HFFc6 (cell line): Measurements from ENCODE around the gene C5orf22. TPM values are rescaled to one million over a fixed set of nuclear protein-coding genes. Genes with fewer than 3 reads are reported as not detected.
"Not testable (repeated sequence)": the region's sequence is repeated elsewhere in the genome, so short reads cannot be mapped to it uniquely, and the experiment has no call there.

Source experiments
- DNase-seq: peaks from one replicate; pipeline ENCODE4 v3.0.0-alpha.2; 2018
- H3K27ac Mint-ChIP-seq: 2 replicates; pipeline ENCODE4 v1.8.0; 2020; ENCODE audit warnings: mild to moderate bottlenecking, mixed read lengths
- H3K27me3 Mint-ChIP-seq: 2 replicates; pipeline ENCODE4 v1.8.0; 2021; ENCODE audit warnings: mild to moderate bottlenecking, moderate library complexity, mixed read lengths; ENCODE audit not compliant: insufficient read depth
- H3K36me3 Mint-ChIP-seq: 2 replicates; pipeline ENCODE4 v1.8.0; 2021; ENCODE audit warnings: low read depth, mixed read lengths
- H3K4me1 Mint-ChIP-seq: 2 replicates; pipeline ENCODE4 v1.8.0; 2020; ENCODE audit warnings: low read depth, mixed read lengths
- H3K4me3 Mint-ChIP-seq: 2 replicates; pipeline ENCODE4 v1.8.0; 2020; ENCODE audit warnings: mild to moderate bottlenecking, moderate library complexity, mixed read lengths
- H3K9me3 Mint-ChIP-seq: 2 replicates; pipeline ENCODE4 v1.8.0; 2020; ENCODE audit warnings: mild to moderate bottlenecking, mixed read lengths
- total RNA-seq, 6 experiments: library from RNA; stranded (reverse); fragmentation: NEBNext Ultra II Directional; extraction: Animal tissue kit (Norgen Biotek cat#: 25700); gene quantifications; 2 replicates in 1 of 6; 3 replicates in 5 of 6; pipeline ENCODE4 v1.2.3, GENCODE V29; 2021
- TF ChIP-seq, protein P1 (sequence below): fragments of 200-600 bp; sonication (generic); IDR thresholded peaks from 2 replicates; pipeline ENCODE4 v1.5.0; 2021; ENCODE audit warnings: antibody characterized with exemption, mild to moderate bottlenecking

The C5orf22 gene
- total RNA-seq, 6 experiments from 2014 or later, result 18.7 to 23.7 (median 20.6) TPM

DNA sequence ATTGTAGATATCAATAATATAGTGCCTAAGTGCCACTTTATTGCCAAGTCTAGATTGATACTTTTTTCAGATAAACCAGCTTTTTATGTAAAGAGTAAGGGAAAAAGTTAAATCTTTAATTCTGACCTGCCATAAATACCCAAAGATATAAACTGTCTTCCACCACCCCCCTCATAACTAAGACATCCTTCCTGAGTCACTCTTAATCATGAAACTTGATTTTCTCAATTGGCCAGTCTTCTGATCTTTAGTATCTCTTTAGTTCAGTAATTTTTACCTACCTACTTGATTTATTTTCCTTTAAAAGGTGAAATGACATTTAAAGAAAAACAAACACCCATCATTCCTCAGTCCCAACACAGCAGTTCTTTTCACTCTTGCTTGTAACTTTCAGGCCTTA, 21.8 kb downstream of the C5orf22 start:
- Mint-ChIP-seq H3K4me1 (peaks cover 17% of the 10 kb centered on the region), H3K27ac (peak overlapping the region; percentile 10; the same call in 1 of the 2 replicates), H3K27me3 (no peaks in the 10 kb centered on the region), H3K9me3 (no peaks in the 10 kb centered on the region), H3K4me3 (no peak overlapping the region), H3K36me3 (peaks cover 30% of the 10 kb centered on the region)
- no peak for DNase-seq
- TF ChIP-seq, protein P1, sequence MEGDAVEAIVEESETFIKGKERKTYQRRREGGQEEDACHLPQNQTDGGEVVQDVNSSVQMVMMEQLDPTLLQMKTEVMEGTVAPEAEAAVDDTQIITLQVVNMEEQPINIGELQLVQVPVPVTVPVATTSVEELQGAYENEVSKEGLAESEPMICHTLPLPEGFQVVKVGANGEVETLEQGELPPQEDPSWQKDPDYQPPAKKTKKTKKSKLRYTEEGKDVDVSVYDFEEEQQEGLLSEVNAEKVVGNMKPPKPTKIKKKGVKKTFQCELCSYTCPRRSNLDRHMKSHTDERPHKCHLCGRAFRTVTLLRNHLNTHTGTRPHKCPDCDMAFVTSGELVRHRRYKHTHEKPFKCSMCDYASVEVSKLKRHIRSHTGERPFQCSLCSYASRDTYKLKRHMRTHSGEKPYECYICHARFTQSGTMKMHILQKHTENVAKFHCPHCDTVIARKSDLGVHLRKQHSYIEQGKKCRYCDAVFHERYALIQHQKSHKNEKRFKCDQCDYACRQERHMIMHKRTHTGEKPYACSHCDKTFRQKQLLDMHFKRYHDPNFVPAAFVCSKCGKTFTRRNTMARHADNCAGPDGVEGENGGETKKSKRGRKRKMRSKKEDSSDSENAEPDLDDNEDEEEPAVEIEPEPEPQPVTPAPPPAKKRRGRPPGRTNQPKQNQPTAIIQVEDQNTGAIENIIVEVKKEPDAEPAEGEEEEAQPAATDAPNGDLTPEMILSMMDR, result no peak

DNA sequence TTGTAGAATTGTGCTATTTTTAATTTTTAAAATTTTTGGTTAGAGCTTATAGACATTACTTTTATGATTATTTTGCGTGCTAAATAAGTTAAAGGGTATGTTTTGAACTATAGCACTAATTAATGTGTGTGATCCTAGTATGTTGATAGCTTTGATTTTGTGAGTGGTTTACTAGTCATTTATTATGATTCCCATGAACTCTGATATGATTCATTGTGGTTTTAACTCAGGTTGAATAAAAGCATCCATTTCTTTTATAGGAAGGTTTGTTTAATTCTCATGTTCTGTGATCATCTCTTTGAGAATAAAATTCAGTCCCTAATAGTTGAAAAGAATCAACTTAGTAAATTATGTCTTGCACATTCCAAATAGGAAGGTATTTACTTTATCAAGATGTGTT, 22.5 kb downstream of the C5orf22 start:
- H3K27ac Mint-ChIP-seq, result no peak overlapping the region
- TF ChIP-seq, protein P1, result no peak
- H3K9me3 Mint-ChIP-seq, result no peaks in the 10 kb centered on the region
- no peaks in the 10 kb centered on the region for H3K27me3 Mint-ChIP-seq
- DNase-seq, result no peak
- no peak overlapping the region for H3K4me3 Mint-ChIP-seq
- peaks cover 17% of the 10 kb centered on the region for H3K4me1 Mint-ChIP-seq
- peaks cover 29% of the 10 kb centered on the region for H3K36me3 Mint-ChIP-seq

DNA sequence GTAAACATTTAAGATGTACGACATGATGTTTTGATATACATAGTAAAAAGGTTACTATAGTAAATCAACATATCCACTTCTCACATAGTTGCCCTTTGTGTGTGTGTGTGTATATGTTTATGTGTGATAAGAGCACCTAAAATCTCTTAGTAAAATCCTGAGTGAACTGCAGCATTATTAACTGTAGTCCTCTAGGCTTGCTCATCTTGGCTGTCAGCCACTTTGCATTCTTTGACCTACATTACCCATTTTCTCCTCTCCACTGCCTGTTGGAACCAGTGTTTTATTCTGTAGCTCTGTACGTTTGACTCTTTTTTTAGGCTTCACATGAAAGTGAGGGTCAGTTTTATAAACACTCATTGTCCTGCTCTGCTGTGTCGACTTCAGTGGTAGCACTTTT, 24.4 kb downstream of the C5orf22 start:
- TF ChIP-seq, protein P1, result no peak
- Mint-ChIP-seq H3K4me3 (no peak overlapping the region), H3K27ac (no peak overlapping the region), H3K27me3 (no peaks in the 10 kb centered on the region), H3K9me3 (no peaks in the 10 kb centered on the region), H3K4me1 (peaks cover 17% of the 10 kb centered on the region), H3K36me3 (peaks cover 29% of the 10 kb centered on the region)
- no peak for DNase-seq

DNA sequence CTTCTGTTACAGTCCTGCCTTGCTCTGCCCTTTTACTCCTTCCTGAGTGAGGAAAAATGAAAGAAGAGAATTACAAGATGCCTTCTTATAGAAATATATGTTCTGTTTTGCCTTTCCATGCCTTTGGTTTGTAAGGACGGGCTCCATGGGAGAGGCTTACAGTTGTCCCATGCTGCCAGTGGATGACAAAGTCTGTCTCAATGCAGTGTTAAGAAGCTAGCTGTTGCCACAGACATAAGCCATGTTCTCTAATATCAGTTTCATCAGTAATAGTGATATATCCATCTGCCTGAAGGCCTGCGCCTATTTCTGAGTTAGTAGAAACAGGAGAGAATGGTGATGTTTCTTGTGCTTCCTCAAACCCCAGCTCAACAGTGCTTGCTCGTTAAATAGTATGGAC, 27.8 kb downstream of the C5orf22 start:
- peaks cover 1% of the 10 kb centered on the region; the same call in 1 of the 2 replicates for H3K9me3 Mint-ChIP-seq
- H3K27ac Mint-ChIP-seq, result no peak overlapping the region
- no peak overlapping the region for H3K4me3 Mint-ChIP-seq
- no peak for DNase-seq
- TF ChIP-seq, protein P1, result no peak
- H3K27me3 Mint-ChIP-seq, result peaks cover 2% of the 10 kb centered on the region; the same call in 1 of the 2 replicates
- no peaks in the 10 kb centered on the region for H3K4me1 Mint-ChIP-seq
- H3K36me3 Mint-ChIP-seq, result peaks cover 15% of the 10 kb centered on the region

DNA sequence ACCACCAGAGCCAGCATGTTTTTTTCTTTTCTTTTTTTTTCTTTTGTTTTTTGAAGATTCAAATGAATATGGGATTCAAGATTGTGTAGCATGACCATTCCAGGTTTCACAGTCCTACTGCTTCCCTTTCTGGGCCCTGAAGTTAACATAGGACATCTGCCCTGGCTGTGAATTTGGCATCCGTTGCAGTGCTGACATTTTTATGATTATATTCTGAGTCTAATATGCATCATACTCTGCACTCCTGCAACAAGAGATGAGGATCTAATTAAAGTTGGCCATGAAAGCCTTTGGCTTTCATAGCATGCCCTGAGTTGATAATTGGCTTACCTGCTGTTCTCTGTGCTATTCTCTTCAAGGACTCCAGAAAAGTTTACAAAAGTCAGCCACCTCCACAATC, 29.8 kb downstream of the C5orf22 start:
- Mint-ChIP-seq H3K27me3 (peaks cover 8% of the 10 kb centered on the region; the same call in 1 of the 2 replicates), H3K4me1 (no peaks in the 10 kb centered on the region), H3K9me3 (peaks cover 12% of the 10 kb centered on the region), H3K4me3 (no peak overlapping the region), H3K36me3 (peaks cover 12% of the 10 kb centered on the region), H3K27ac (no peak overlapping the region)
- DNase-seq, result no peak
- TF ChIP-seq, protein P1, result no peak

DNA sequence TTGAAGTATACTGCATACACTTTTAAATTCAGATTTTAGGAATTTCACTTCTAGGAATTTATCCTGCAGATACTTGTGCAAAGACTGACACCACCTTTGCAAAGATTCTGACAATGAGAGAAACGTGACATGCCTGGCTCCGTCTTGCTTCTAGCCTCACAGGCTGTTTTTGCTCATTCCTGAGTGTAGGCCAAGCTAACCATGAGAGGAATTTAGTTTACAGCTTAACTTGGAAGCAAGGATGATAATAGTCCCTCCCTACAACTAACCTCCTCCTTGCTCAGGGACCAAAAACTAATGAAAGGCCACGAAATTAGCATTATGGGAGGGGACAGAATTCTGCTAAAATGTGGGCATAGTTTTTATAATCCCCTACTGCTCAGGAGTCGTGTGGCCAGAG, 31.1 kb downstream of the C5orf22 start:
- Mint-ChIP-seq H3K36me3 (peaks cover 9% of the 10 kb centered on the region), H3K27me3 (peaks cover 10% of the 10 kb centered on the region; the same call in 1 of the 2 replicates), H3K4me3 (no peak overlapping the region), H3K27ac (no peak overlapping the region), H3K9me3 (peaks cover 12% of the 10 kb centered on the region), H3K4me1 (no peaks in the 10 kb centered on the region)
- no peak for DNase-seq
- TF ChIP-seq, protein P1, result no peak

DNA sequence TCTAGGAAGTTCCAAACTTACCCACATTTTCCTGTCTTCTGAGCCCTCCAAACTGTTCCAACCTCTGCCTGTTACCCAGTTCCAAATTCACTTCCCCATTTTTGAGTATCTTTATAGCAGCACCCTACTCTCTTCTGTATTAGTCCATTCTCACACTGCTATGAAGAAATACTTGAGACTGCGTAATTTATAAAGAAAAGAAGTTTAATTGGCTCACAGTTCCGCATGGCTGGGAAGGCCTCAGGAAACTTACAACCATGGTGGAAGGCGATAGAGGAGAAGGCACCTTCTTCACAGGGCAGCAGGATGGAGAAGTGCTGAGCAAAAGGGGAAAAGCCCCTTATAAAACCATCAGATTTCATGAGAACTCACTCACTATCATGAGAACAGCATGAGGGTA, 34.3 kb downstream of the C5orf22 start:
- not testable (repeated sequence) for H3K36me3 Mint-ChIP-seq, DNase-seq, H3K4me3 Mint-ChIP-seq, H3K4me1 Mint-ChIP-seq, H3K27ac Mint-ChIP-seq
- peaks cover 12% of the 10 kb centered on the region for H3K9me3 Mint-ChIP-seq
- peaks cover 17% of the 10 kb centered on the region for H3K27me3 Mint-ChIP-seq
